NCI-H510A treated with DMSO at 0.1 percent for 48 hours (cell line): ENCODE results near the gene GALNT5.

ENCODE experiments used
- DNase-seq: peaks from one replicate; lab custom pipeline; 2025; lab: John Stamatoyannopoulos, UW

Gene GALNT5

DNA sequence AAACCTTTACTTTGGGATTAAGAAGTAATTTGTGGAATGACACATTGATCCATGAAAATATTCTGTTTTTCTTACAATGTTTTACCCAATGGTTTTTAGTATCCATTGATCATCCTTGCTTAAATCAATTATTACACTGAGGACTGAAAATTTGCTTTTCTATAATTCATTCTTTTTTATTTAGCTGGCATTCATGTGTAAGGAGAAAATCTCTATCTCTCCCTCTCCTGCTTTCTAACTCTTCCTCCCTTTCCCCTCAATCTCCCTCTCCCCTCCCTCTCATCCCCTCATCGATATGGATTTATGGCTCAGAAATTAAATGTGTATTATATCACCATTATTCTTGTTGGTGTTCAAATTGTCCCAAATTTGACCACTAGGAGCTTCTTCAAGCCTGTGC lies 29.7 kb downstream of the GALNT5 start:
- no peak for DNase-seq

DNA sequence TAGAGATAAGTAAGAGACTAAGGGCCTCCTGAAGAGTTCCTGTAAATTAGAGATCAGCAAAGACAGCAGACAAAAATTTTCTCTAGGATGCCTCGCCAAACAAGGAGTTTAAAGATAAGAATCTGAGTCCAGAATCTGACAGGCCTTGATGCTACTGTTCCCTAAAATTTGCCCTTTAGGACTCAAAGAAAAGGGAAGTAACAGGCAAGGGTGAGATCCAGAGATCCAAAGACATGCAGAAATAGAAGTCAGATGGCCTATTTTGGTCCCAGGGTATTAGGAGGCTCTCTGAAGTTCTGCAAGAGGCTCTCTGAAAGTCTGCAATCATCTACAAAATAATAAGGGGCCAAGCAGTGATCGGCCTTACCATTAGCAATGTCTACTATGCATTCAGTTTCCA lies 33.0 kb downstream of the GALNT5 start:
- DNase-seq, result no peak

DNA sequence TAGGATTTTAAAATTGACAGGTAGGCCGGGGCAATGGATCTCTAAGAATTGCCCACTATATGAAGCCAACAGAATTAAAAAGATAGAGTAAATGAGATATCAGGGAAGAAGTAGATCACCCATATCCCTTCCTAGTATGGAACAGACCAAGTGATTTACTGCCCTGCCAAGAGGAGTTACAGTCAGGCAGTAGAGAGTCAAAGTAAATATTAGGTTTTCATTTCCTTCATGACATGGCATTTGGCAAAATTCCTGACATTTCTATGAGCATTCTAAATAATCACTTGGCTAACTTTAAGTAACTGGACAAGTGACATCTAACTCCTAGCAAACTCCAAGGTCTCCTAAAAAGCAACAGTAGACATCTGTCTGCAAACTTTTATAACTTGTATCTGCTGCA lies 33.5 kb downstream of the GALNT5 start:
- no peak for DNase-seq

DNA sequence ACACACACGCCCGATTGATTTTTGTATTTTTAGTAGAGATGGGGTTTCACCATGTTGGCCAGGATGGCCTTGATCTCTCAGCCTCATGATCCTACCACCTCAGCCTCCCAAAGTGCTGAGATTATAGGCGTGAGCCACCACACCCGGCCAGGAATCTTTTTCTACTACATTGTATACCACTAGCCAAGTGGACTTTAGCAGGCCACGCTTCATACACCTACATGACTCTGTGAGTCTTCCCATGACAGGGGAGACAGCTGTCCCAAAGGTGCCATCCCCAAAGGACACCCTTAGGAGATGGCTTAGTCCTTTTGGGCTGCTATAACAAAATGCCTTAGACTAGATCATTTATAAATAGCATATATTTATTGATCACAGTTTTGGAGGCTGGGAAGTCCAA lies 35.3 kb downstream of the GALNT5 start:
- DNase-seq, result no peak

DNA sequence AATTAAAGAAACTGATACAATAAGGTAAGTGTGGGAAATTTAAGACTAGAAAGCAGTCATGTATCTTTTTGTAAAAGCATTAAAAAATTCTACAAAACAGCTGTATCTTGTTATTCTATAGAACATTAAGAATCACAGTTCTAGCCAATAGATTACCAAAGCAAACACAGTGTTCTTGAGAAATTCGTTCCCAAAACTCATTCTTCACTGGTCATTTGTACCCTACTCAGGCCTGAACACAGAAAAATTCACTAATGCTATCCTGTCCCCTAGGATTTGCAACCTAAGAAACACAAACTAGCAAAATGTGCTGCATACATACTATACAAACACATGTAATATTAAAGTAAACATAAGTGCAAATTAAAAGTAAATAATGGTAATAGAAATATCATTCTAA lies 39.0 kb downstream of the GALNT5 start:
- no peak for DNase-seq

DNA sequence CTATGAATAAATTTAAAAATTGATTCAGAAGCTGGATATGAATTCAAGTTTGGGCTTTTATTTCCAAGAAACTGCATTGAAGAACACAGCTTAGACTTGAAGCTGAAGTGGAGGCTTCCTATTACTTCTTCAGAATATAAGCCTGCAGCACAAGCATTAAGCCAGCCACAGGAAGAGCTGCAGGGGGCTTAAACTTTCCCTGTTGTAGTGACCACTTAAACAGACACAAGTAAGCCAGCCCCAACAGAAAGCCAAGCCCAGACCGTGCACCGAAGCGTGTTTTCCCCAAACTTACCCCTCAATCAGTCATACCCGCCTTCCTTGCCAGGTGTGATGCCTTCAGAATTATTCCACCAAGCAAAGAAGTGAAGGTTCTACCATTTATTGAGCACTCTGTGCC lies 39.5 kb downstream of the GALNT5 start:
- DNase-seq, result no peak

DNA sequence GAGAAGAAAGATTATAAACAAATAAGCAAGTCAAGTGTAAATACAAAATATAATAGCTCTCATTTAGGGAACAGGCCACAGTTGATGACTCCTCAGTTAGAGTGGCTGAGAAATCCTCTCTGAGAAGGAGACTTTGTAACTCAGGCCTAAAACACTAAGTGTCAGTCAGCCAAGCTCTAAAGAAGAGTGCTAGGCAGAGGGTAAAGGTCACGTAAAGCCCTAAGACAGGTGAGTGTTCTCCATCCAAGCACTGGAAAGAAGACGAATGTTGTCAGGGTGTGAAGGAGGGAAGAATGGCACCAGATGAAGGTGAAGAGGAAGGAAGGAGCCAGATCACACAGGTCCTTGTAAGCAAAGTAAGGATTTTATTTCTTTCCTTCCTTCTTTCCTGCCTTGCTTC lies 43.8 kb downstream of the GALNT5 start:
- DNase-seq, result no peak

DNA sequence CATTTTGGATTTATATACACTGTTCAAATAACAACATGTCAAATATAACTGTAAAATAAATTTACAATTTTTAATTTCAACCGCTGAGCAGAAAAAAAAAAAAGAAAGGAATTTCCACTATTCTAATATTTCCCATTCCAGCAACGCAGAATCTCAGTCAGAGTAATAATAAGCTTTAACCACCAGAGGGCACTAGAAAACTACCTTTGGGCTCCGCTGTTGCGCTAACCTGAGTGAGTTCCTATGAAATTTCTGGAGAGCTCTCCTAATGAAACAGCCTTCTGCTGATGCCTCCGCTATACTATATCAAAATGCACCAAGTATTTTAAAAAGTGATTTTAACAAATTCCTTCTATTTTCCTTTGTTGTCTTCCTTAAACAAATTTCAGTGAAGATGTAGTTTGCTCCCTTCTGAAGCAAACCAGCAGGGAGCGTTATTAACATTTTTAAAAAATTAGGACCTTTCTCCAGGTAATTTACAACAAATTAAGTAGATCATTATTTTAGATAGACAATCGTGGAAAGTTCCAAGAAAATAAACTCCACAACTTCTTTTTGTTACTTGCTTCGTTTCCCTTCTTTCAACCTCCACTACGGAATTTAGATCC lies 45.1 kb downstream of the GALNT5 start:
- DNase-seq, result peak; percentile 37

DNA sequence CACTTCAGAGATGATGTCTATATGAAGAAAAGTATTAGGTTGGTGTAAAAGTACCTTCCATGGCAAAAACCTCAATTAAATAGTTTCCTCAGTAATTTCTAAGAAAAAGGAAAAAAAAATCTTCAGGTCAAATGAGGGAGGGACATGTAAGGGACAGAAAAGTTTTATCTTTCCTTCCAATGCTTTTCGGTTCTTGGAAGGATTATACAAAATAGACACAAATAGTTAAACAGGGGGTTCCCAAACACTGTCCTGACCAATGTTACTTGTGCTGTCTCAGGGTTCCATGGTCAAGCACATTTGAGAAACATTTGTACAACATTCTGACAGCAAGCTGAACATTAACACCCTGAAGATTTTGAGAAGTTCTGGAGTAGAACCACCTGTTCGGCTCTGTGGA lies 46.1 kb downstream of the GALNT5 start:
- no peak for DNase-seq

DNA sequence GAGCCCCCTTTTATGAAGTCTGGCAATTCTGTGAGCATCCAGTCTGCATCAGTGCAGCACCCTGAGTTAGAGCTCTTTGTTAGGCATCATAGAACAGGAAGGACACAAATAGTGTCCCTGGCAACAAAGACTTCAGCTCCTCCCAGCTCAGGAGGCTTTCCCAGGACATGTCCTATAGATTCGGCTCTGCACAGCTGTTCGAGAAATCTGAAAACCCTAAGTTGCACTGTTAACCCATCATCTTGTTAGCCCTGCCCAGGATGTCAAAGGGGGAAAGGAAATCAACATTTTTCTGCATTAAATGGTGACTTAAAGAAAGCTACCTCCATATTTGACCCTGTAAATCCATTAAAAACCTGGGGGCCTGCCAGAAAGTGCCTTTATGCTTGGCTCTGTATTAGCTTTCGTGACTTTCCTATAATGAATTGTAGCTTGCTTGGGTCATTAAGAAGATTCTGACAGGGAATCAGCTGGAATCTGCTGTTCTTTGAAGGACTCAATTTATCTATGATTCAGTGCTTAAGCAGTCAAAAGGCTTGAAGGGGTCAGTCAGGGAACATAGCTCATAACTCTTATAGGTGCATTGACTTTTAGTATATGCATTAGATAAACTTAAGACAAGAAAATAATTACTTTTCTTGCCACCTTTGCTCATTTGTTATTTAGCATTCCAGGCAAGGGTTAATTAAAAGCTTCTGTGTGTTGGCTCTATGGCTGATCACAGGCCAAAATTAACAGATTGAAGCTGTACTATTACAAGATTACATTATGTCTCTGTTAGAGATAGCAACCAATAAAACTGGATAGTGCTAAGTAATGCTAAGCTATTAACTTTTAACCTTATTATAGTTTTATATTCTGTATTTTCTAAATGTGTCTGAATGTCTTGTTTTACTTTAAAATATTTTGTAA lies 47.6 kb downstream of the GALNT5 start:
- DNase-seq, result no peak

DNA sequence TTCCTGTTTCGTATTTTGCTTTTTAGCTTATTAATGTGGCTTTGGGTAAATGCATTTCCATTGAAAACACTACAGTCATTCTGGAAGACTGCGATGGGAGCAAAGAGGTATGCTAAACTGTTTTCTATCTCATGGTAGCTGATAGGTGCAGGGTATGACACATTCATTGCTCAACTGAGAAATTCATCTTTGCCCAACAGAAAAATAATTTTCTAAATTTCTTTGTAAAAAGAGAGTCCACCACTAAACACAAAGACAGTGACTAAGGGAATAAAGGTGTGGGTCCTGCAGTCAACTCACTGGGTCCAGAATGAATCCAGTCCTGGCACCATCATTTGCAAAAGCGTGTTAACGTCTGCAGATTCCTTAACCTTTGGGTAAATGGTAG lies 48.2 kb downstream of the GALNT5 start:
- DNase-seq, result no peak

DNA sequence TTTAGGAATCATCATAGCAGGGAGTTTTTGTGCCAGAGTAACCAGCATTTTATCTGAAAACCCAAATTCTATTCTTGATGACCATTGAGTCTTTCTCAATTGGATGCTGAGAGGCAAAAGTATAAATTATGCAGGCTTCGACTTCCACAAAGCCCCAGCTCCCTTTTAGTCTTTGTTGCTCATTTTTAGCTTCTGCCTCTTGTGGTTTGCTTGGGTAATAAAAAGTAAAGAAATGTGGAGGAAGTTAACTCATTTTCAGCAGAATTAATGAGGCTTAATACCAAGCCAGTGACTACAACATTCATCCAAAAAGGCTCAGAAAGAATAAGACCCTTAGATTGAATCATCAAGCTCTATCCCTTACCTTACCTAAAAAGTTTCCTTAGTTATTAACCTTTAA lies 49.5 kb downstream of the GALNT5 start:
- DNase-seq, result no peak

DNA sequence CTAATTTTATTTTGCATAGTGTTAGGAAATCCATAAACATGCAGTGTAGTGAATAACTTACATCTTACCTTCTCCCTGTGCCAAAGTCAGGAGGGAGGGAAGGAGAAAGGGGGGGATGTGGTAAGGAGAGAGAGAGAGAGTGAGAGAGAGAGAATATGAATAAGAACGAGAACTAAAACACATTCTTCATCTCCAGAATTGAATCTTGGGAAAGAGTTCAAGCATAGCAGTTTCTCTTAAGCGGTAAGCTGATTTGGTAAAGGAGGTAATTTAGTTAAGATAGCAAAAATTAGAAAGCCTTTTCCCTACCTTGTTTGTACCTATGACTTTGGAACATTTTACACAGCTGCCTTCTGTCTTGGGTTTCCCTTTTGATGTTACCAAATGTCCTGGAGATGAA lies 52.4 kb downstream of the GALNT5 start:
- DNase-seq, result no peak

DNA sequence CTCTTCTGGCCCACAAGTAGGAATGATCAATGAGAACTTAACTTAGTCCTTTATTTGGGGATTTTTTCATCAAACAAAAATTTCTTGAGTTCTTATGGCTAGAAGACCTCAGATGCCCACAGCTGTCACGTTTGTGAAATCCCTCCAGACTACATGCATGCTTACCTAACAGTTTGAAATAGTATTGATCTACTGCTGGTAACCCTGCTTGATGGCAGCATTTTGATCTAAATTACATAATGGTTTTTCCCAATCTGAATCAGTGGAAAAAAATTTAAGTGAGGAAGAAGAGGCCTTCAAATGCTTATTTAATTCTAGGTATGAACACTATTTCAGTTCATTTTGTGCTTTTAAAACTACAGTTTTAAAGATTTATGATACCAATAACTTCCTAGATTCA lies 54.2 kb downstream of the GALNT5 start:
- DNase-seq, result no peak

DNA sequence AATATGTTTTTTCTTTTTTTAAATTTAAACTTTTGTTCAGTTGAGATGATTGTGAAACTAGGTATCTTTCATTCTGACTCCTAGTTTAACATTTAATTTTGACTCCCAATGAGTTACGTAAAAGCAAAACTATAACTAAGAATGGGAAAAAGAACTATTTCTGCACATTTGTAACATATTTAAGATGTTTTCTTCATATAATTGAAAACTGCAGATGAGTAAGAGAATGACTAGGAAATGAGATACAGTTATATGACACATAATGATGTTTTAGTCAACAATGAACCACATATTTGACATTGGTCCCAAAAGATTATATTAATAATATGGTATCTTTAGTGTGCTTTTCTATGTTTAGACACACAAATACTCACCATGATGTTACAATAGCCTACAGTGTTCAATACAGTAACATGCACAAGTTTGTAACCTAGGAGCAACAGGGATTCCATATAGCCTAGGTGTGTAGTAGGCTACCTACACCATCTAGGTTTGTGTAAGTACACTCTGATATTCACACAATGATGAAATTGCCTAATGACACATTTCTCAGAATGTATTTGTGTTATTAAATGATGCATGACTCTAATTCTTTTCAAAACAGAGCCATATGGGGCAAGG lies 55.5 kb downstream of the GALNT5 start:
- DNase-seq, result no peak

DNA sequence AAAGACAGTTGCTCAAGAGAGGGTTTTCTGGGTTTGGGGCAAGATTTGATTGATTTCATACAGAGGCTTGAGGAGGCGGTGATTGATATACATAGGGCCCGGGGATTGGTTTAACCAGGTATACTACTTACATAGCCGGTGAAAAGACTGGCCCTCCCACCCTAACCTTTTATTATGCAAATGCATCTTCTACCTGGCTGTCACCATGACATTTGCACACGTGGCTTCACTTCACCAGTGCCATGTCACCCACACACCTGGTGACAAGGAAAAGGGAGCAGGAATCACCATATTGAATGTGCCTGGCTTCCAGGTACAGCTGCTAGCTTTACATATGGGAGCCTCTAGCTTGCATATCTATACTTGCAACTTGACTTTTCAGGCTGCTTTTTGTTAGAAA lies 58.4 kb downstream of the GALNT5 start:
- DNase-seq, result no peak

DNA sequence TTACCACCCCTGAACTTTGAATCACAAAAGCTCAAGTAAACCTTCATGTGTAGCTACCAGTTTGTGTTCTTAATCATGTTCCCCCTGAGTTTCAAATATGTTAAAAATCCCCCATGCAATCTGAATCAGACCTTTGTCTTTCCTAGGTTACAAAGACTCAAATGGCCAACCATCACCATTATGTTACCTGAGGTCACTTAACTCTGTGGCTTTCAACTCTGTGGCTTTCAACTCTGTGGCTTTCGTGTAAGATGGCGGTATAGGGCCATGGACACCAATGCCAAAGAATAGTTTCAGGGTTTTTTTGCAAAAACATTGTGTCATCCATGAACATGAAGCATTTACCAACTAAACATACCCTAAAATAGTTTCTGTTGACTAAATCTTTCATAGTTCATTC lies 61.4 kb downstream of the GALNT5 start:
- DNase-seq, result no peak

DNA sequence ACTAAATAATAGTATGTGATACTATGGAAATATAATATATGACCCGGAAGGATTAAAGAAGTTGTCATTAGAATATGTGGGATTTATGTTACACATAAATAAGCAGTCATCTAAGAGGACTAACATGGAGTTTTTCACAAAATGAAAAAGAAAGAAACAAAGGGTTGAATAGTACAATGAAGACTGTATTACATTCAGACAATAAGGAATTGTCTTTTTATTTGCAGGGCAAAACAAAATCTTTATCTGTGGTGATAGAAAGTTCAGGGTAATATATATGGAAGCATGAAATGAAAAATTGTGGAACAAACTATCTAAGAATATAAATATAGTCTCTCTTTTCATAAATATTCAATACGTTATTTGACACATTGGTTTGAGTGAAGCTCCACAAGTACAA lies 62.3 kb downstream of the GALNT5 start:
- no peak for DNase-seq

DNA sequence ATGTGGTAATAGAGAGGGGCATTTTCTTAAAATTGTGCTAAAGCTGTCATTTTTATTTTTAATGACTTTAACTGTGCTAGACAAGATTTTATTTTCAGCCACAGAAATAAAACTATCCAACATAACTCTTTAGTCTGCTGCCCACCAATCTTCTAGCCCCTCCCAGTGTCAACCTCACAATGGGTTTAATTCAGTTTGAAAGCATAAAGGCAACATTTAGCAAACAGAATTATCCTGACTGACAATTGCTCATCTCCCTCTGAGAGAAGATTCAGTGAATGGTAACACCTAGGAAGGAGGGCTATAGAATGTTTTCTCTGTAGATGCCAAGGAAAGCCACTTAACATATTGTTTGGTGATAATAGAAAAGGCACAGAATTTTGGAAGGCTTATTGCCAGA lies 62.9 kb downstream of the GALNT5 start:
- no peak for DNase-seq

DNA sequence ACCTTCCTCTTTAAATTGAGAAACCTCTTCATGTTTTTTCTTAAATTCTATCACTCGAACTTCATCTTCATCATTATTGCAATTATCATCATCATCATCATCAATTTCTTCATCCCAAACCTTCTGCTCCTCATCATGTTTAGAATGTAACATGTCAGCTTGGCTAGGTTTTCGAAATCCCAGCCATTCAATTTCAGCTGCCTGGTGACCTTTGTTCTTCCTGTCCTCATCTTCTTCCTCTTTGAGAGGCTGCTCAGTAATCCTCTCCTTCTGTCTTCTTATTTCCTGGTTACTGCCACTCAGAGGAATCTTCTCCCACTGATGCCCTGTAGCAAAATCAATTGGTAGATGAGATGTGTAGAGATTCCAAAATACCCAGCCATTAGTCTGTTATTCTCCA lies 64.0 kb downstream of the GALNT5 start:
- DNase-seq, result no peak

DNA sequence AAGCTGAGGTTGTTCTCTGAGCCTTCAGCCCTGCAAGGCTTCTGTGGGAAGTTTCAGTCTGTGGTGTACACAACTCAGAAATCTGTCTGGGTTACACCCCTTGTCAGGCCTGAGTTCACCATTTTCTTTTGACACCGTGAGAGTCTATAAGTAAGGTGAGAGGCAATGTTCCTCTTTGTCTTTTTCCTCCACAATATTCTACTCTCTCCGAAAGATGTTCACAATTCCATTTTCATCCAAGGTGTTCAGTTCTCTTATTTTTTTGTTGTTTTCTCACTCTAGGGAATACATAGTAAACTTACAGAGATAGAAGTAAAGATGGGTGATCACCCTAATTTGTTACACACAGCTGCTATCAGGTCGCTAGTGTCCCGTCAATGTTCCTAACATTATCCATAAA lies 64.9 kb downstream of the GALNT5 start:
- DNase-seq, result no peak

DNA sequence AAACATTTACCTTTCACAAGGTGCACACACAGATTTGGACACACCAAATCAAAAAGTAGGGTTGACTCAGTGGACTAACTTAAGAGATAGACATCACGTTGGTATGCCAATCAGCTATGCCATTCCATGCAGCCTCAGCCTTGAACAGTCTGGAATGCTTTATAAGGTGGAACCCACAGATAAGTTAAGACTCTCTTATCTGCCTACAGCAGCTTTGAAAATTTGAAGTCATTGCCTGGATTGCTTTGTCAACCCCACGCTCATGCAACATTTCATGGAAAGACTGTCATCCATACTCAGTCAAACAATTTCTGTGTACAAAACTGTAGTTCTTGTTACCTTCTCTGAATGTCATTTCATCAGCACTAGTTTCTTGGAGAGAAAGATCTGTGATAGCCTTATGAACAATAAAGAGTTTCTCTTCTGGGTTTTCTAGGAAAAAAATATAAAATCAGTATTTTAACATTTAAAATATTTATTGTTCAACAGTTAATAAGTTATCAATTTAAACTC lies 66.9 kb downstream of the GALNT5 start:
- no peak for DNase-seq

DNA sequence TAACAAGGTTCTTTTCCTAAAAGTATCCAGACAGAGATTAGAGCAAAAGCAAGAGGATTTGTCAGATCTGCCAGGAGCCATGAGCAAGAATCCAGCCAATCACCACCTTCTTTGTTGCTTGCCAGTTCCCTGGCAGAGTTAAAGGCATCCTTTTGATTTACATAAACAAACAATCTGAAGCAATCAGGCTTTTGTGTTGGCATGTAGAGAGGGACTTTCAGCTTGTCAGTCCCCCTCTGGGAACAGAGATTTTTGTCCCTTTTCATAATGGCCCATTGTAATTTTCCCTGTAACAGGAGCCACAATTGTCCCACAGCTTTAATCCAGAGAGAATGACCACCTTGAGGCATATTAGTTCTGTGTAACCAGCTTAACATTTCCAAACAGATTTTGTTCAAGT lies 68.3 kb downstream of the GALNT5 start, which contains the start of gene ERMN:
TSS of gene ERMN (minus strand) at position 39 of the 400 bp plus-strand sequence. CDS start 182 bp downstream, outside the sequence.
- DNase-seq, result no peak
